Measurements from ENCODE around the gene P2RX6.
"Not testable (repeated sequence)": the region's sequence is repeated elsewhere in the genome, so short reads cannot be mapped to it uniquely, and the experiment has no call there.

P2RX6 gene

GRCh38 chr22:20993304-20994127 lies 21.4 kb upstream of the P2RX6 start:
- no peak for DNase-seq (ENCODE audit: low read depth)
- no peak overlapping the region for H3K4me3 ChIP-seq (ENCODE audit: low read depth, low read length)

GRCh38 chr22:20994128-20994901 lies 20.6 kb upstream of the P2RX6 start:
- no peak for DNase-seq (ENCODE audit: low read depth)
- H3K4me3 ChIP-seq (ENCODE audit: low read depth, low read length): no peak overlapping the region

GRCh38 chr22:20994902-20995241 lies 20.1 kb upstream of the P2RX6 start:
- H3K4me3 ChIP-seq (ENCODE audit: low read depth, low read length): no peak overlapping the region
- DNase-seq (ENCODE audit: low read depth): no peak

- no peak overlapping the region for H3K4me3 ChIP-seq (ENCODE audit: low read depth, low read length)
- no peak for DNase-seq (ENCODE audit: low read depth)
These were observed 19.5 kb upstream of the P2RX6 start for GRCh38 chr22:20995329-20996030.

- no peak overlapping the region for H3K4me3 ChIP-seq (ENCODE audit: low read depth, low read length)
- no peak for DNase-seq (ENCODE audit: low read depth)
These were observed 18.9 kb upstream of the P2RX6 start for GRCh38 chr22:20996031-20996410.

- DNase-seq (ENCODE audit: low read depth): no peak
These were observed 18.1 kb upstream of the P2RX6 start for GRCh38 chr22:20996598-20997535.

GRCh38 chr22:20997536-20998257 lies 17.3 kb upstream of the P2RX6 start:
- H3K4me3 ChIP-seq (ENCODE audit: low read depth, low read length): no peak overlapping the region
- DNase-seq (ENCODE audit: low read depth): no peak

More at GRCh38 chr22:20996598-20997535, 18.1 kb upstream of the P2RX6 start:
- no peak overlapping the region for H3K4me3 ChIP-seq (ENCODE audit: low read depth, low read length)

GRCh38 chr22:20998411-20999336 lies 16.3 kb upstream of the P2RX6 start:
- no peak for DNase-seq (ENCODE audit: low read depth)
- H3K4me3 ChIP-seq (ENCODE audit: low read depth, low read length): no peak overlapping the region

- H3K4me3 ChIP-seq (ENCODE audit: low read depth, low read length): no peak overlapping the region
- DNase-seq (ENCODE audit: low read depth): no peak
These were observed 15.4 kb upstream of the P2RX6 start for GRCh38 chr22:20999350-21000206.

GRCh38 chr22:21000207-21000986 lies 14.6 kb upstream of the P2RX6 start:
- peak overlapping the region; percentile 76 for H3K4me3 ChIP-seq (ENCODE audit: low read depth, low read length)
- no peak for DNase-seq (ENCODE audit: low read depth)

GRCh38 chr22:21000987-21001600 lies 13.9 kb upstream of the P2RX6 start:
- H3K4me3 ChIP-seq (ENCODE audit: low read depth, low read length): peak overlapping the region; percentile 76
- no peak for DNase-seq (ENCODE audit: low read depth)

GRCh38 chr22:21001601-21002325 lies 13.2 kb upstream of the P2RX6 start, which contains the start of gene THAP7:
Gene THAP7, minus strand, starts transcription at chr22:21002118. Its CDS starts 207 bp downstream, at chr22:21001911.
- H3K4me3 ChIP-seq (ENCODE audit: low read depth, low read length): peak within 1 kb of the TSS; percentile 76
- peak; percentile 80 for DNase-seq (ENCODE audit: low read depth)

GRCh38 chr22:21003782-21004181 lies 11.2 kb upstream of the P2RX6 start:
- no peak for DNase-seq (ENCODE audit: low read depth)
- no peak overlapping the region for H3K4me3 ChIP-seq (ENCODE audit: low read depth, low read length)

GRCh38 chr22:21009208-21009607 lies 5.8 kb upstream of the P2RX6 start:
- DNase-seq (ENCODE audit: low read depth); H3K4me3 ChIP-seq (ENCODE audit: low read depth, low read length): not testable (repeated sequence)
